Tibial artery (tissue), 4 donors: ENCODE results near the gene COL4A2.

Experiments
- DNase-seq, 2 donors: peaks; one replicate each; pipeline ENCODE4 v3.0.0-alpha.2; 2019
- H3K27ac ChIP-seq, 2 donors: fragments of 200-600 bp; sonication (generic) in 1 of 2; 1 replicate in 1 of 2; 2 replicates in 1 of 2; pipeline ENCODE4 v1.5.1; 2018 to 2019; ENCODE audit warnings: mild to moderate bottlenecking in 1 of 2
- H3K27me3 ChIP-seq, 2 donors: fragments of 200-600 bp; sonication (generic) in 1 of 2; one replicate each; pipeline versions ENCODE4 v1.5.1 to v1.6.0; 2016 to 2019
- H3K36me3 ChIP-seq, 3 donors: fragments of 200-600 bp; sonication (generic) in 2 of 3; one replicate each; pipeline ENCODE4 v1.5.1; 2016 to 2019; ENCODE audit warnings: mild to moderate bottlenecking in 2 of 3
- H3K4me1 ChIP-seq, 4 donors: fragments of 200-600 bp; sonication (generic) in 2 of 4; 1 replicate in 3 of 4; 2 replicates in 1 of 4; pipeline ENCODE4 v1.5.1; 2016 to 2019
- H3K4me3 ChIP-seq, 2 donors: fragments of 200-600 bp; sonication (generic) in 1 of 2; 1 replicate in 1 of 2; 2 replicates in 1 of 2; pipeline ENCODE4 v1.5.1; 2018 to 2019; ENCODE audit warnings: mild to moderate bottlenecking in 2 of 2
- H3K9me3 ChIP-seq, 3 donors: fragments of 200-600 bp; sonication (generic) in 1 of 3; one replicate each; pipeline ENCODE4 v1.5.1; 2016 to 2019
- CTCF ChIP-seq, 2 experiments: fragments of 200-600 bp in 1 of 2; fragments of 450-650 bp in 1 of 2; IDR thresholded peaks; one replicate each; pipeline ENCODE4 v1.5.1; 2017 to 2019; ENCODE audit warnings: antibody characterized with exemption in 2 of 2, mild to moderate bottlenecking in 1 of 2, moderate library complexity in 1 of 2
- intact Hi-C: fragments of 100-400 bp; cut with DNase I; formaldehyde crosslinking; loops from one replicate; pipeline ENCODE4 v1.15.0; 2023; ENCODE audit warnings: low total_unique reads

COL4A2 gene

DNA sequence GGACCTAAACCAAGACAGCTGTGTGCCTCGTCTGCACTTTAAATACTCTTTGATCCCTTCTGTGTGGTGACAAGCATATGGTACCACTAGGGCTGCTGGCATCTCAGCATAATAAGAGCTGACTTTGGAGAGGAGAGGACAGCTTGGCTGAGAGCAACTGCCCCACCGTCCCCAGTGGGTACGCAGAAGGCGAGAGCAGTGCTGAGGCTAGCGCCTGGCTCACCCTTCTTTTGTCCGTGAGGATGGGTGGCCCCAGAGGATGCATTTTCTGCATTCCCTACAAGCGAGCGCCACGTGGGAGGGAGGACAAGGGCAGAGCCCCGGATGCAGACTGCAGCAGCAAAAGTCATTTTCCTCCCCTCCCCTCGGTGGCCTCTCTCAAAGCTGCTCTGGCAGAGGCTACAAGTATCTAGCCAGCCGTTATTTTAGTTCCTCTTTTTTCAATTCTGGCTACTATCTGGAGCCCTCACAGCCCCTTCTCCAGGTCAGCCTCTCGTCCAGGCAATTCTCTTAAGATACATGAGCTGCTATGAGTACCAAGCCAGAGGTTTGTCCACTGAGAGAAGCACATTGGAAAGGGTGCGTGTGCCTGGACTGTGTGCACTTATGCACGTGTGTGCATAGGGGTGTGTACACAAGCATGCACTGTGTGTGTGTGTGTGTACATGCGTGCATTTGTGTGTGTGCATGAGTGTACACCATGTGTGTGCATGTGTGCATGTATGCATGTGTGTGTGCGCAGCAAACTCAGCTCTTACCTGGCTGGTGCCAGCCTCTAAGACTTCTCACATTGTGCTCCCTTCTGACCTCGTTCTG, 203.1 kb downstream of the COL4A2 start:
- H3K4me3 ChIP-seq: no peak overlapping the region
- peaks cover 65 to 92% (median 89%) of the 10 kb centered on the region in 3 donors for H3K36me3 ChIP-seq
- no peaks in the 10 kb centered on the region for H3K9me3 ChIP-seq
- H3K27me3 ChIP-seq: no peaks in the 10 kb centered on the region
- no peak for TF ChIP-seq CTCF (IDR thresholded peaks at IDR 0.05)
- peaks cover 0 to 56% (median 25%) of the 10 kb centered on the region in 4 donors for H3K4me1 ChIP-seq
- peak in 1 of 2 donors; percentile 71 for DNase-seq
- H3K27ac ChIP-seq: peak overlapping the region; percentile 51 to 79
- intact Hi-C loops: loop anchor here (10.0 kb wide), 1 partner anchor 45 kb away; no protein-coding TSS in a partner anchor

DNA sequence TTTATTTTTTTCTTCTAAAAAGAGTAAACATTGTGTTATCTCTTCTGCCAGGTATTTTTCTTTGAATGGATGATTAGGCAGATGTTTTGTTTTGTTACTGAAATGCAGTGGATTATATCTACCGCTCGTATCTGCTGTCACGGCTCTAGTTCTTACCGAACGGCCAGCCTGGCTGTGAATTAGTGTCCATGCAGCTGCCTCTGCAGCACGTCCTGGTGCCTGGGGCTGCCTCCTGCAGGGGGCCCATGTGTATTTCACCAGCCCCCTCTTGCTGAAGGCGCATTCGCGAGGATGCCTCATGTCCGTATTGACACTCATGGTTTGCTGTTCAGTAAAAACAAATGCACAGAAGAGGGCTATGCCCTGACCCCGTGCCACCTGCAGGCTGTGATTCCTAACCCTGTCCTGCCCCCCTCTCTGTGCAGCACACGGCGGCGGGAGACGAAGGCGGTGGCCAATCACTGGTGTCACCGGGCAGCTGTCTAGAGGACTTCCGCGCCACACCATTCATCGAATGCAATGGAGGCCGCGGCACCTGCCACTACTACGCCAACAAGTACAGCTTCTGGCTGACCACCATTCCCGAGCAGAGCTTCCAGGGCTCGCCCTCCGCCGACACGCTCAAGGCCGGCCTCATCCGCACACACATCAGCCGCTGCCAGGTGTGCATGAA, 204.6 kb downstream of the COL4A2 start:
- peaks cover 65 to 78% (median 74%) of the 10 kb centered on the region in 3 donors for H3K36me3 ChIP-seq
- no peak for TF ChIP-seq CTCF (IDR thresholded peaks at IDR 0.05)
- peak overlapping the region in 1 of 2 donors; percentile 79 for H3K27ac ChIP-seq

GRCh38 chr13:110512198-110512740, 205.2 kb downstream of the COL4A2 start:
- H3K27ac ChIP-seq: peak overlapping the region; percentile 14 to 79
- TF ChIP-seq CTCF (IDR thresholded peaks at IDR 0.05): no peak
- H3K4me3 ChIP-seq: no peak overlapping the region
- H3K9me3 ChIP-seq: no peaks in the 10 kb centered on the region
- intact Hi-C loops: no loop called here
- no peak for DNase-seq
- H3K36me3 ChIP-seq: peaks cover 65 to 72% (median 68%) of the 10 kb centered on the region in 3 donors
- no peaks in the 10 kb centered on the region for H3K27me3 ChIP-seq
- H3K4me1 ChIP-seq: peaks cover 0 to 39% (median 11%) of the 10 kb centered on the region in 4 donors

More for the DNA sequence above, 204.6 kb downstream of the COL4A2 start:
- Histone ChIP-seq H3K9me3 (no peaks in the 10 kb centered on the region), H3K4me3 (no peak overlapping the region), H3K27me3 (no peaks in the 10 kb centered on the region), H3K4me1 (peaks cover 0 to 42% (median 16%) of the 10 kb centered on the region in 4 donors)
- peak in 1 of 2 donors; percentile 64 for DNase-seq
- intact Hi-C loops: no loop called here

DNA sequence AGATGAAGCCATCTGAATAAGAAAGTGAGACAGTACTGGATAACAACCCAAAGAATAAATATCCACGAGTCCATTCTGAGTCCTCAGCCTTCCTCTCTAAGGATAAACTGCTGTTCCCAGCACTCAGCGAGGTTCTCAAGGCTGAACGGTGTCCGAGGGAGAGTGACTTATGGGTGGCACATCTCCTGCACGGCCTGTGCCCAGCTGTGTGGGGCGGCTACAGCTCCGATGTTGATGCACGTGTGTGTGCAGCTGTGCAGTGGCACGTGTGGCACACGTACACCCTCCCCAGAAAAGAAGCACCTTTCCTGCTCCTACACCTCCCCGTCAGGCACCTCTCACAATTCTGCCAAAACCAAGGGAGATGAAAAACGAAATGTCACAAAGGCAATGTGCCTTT, 209.4 kb downstream of the COL4A2 start:
- H3K9me3 ChIP-seq: no peaks in the 10 kb centered on the region
- H3K36me3 ChIP-seq: peaks cover 29 to 41% (median 29%) of the 10 kb centered on the region in 3 donors
- peak overlapping the region; percentile 6 to 68 for H3K27ac ChIP-seq
- no peak overlapping the region for H3K4me3 ChIP-seq
- TF ChIP-seq CTCF (IDR thresholded peaks at IDR 0.05): no peak
- H3K4me1 ChIP-seq: peaks cover 4 to 45% (median 33%) of the 10 kb centered on the region in 4 donors
- intact Hi-C loops: no loop called here
- DNase-seq: no peak
- no peaks in the 10 kb centered on the region for H3K27me3 ChIP-seq

GRCh38 chr13:110517505-110518225, 210.6 kb downstream of the COL4A2 start:
- peaks cover 17 to 29% (median 17%) of the 10 kb centered on the region in 3 donors for H3K36me3 ChIP-seq
- H3K4me3 ChIP-seq: no peak overlapping the region
- intact Hi-C loops: no loop called here
- H3K9me3 ChIP-seq: no peaks in the 10 kb centered on the region
- no peak for TF ChIP-seq CTCF (IDR thresholded peaks at IDR 0.05)
- no peaks in the 10 kb centered on the region for H3K27me3 ChIP-seq
- peak overlapping the region; percentile 67 to 68 for H3K27ac ChIP-seq
- H3K4me1 ChIP-seq: peaks cover 4 to 57% (median 45%) of the 10 kb centered on the region in 4 donors
- peak in 1 of 2 donors; percentile 65 for DNase-seq
